GM21423 (cell line): ENCODE results near the gene C14orf93.
A peak's percentile ranks its signal among the peaks of the same experiment; 100 is the strongest.

ENCODE experiments used
- ATAC-seq: cut with Tn5 transposase; IDR thresholded peaks from one replicate; pipeline ENCODE4 v1.9.1; 2021; ENCODE audit warnings: mild to moderate bottlenecking, moderate library complexity; ENCODE audit not compliant: unreplicated experiment

Gene C14orf93, protein sequence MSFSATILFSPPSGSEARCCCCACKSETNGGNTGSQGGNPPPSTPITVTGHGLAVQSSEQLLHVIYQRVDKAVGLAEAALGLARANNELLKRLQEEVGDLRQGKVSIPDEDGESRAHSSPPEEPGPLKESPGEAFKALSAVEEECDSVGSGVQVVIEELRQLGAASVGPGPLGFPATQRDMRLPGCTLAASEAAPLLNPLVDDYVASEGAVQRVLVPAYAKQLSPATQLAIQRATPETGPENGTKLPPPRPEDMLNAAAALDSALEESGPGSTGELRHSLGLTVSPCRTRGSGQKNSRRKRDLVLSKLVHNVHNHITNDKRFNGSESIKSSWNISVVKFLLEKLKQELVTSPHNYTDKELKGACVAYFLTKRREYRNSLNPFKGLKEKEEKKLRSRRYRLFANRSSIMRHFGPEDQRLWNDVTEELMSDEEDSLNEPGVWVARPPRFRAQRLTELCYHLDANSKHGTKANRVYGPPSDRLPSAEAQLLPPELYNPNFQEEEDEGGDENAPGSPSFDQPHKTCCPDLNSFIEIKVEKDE

DNA sequence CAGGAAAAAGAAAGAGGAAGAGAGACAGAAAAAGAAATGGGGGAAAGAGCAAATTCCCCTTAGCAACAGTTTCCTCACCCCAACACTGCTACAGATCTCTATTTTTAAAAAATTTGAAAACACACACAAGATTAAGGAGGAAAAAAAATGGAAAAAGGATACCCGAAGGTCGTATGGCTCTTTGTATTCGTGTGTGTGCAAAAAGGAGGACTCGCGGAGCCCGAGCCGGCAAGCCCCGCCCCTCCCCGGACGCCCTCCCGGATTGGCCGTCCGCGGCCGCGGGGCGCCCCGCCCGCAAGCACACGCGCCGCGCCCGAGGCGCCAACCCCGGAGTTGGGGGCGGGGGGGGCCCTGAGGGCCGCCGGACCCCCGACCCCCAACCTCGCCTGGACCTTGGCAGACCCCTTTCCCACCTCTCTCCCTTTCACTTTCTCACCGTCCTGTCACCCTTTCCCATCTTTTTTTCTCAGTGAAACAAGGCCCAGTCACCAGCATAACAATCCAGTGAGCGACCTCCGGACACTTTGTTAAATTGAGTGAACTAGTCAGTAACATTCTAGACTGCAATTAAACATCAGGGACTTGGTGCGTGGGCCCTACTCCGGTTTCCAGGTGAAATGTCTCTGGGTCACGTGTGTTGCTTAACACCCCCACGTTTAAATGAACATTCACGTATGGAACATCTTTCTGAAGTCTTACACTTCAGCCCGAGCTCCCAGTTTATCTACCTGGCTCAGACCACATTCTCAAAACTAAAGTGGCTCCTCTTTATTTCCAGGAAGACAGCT is at the start of gene C14orf93:
Gene C14orf93, minus strand, starts transcription at position 205 of the 788 bp plus-strand sequence. CDS start 11,120 bp downstream, outside the sequence.
- ATAC-seq = peak; percentile 33

DNA sequence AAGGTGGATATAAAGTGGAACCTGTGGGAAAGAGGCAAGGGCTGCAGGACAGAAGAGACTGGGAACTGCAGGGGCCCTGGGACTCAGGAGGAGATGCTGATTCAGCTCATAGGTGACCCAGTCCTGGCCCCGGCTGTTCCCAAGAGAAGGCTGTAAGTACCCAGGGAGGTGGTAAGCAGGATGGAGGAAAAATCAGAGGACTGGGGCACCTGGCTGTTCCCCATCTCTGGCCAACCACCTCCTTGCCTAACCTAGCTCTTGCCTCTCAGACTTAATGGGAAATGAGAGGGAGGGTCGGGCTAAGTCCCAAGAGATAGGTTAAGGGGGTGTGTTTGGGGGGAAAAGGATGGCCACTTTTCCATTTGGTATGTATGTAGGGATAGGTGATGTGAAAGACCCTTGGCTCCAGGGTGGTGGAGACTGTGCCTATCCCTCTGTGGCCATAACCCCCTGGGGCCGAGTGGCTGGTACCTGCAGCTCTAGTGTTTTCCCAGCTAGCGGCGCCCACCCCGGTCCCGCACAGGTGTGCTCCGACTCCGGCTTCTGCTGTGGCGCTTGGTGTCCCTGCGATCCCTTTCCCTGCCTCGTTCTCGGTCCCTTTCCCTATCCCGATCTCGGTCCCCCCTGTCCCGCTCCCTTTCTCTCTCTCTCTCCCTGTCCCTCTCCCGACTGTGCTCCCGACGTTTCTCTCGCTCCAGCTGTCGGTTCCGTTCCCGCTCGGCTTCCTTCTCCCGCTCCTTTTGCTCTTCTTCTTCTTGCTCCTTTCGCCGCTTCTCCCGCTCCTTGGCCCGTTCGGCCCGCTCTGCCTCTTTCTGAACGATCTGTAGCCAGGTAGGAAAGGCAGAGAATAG is 48.9 kb upstream of the C14orf93 start:
- no peak for ATAC-seq

DNA sequence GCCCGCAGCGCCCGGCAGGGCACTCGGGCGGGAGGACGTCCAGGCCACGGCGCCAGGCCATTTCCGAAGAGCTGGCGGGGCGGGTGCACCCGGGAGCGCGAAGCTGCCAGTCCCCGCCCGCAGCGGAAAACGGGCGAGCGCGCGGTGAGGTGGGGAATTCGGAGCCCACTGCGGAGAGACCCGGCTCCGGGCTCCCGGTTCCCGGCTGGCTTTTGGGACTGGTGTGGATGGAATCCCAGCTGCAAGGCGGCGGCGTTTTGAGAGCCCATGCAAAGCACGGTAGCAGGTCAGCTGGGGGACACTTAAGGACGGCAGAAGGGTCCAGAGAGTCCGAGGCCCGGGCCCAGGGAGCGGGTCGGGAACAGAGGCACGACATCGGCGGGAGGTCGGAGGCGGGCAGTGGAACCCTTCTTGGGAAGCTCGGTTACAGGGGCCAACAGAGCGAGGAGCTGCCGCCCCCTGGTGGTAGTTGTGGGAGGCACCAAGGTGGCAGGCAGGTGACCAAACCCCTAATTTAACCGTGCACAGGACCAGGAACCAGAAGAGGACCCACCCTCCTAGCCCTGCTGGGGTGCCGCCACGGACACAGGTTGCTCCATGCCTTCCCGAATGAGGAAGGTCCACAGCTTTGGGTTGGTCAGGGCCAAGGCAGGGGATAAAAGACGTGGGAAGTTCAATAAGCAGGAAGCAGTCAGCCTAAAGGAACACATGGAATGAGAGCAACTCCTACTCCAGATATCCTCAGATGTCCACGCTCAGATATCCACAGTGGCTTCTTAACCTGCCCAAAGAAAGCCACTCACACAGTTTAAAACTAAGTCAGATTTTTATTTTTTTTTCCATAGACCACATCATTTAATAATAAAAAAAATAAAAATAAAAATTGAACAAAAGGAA is 48.1 kb upstream of the C14orf93 start:
- peak; percentile 62 for ATAC-seq

DNA sequence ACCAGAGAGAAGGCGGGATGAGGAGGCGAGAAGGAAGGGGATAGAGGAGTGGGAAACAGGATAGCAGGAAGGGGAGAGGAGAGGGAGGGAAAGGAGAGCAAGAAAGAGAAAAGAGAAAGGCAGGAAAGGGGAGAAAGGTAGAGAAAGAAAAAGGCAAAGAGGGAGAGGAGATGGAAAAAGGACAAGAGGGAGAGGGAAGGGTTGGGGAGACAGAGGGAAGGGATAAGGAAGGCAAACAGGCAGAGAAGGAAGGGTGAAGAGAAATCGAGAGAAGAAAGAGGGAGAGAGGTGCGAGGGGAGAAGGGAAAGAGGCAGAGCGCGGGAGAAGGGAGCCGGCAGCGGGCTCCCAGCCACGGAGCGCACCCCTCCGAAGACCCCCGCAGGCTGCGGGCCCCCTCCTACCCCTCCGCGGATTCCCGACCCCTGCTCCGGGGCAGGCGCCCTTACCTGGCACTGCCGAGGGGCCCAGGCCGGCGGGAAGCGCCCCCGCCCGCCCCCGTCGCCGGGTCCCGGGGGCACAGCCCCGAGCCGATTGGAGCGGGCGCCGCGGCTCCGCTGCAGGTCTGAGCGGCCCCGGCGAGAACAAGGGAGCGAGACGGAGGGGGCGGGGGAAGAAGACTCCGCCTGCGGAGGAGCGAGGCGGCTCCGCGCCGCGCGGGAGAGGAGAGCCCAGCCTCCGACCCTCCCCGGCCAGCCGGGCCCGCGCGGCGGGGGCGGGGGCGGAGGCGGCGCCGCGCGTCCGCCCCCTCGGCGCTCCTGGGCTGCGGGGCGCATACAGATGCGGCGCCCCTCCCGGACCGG is 47.2 kb upstream of the C14orf93 start, which contains the start of gene CDH24:
Gene CDH24, minus strand, starts transcription at position 565 of the 801 bp plus-strand sequence. CDS start 1,787 bp downstream, outside the sequence.
- ATAC-seq = peak; percentile 63

DNA sequence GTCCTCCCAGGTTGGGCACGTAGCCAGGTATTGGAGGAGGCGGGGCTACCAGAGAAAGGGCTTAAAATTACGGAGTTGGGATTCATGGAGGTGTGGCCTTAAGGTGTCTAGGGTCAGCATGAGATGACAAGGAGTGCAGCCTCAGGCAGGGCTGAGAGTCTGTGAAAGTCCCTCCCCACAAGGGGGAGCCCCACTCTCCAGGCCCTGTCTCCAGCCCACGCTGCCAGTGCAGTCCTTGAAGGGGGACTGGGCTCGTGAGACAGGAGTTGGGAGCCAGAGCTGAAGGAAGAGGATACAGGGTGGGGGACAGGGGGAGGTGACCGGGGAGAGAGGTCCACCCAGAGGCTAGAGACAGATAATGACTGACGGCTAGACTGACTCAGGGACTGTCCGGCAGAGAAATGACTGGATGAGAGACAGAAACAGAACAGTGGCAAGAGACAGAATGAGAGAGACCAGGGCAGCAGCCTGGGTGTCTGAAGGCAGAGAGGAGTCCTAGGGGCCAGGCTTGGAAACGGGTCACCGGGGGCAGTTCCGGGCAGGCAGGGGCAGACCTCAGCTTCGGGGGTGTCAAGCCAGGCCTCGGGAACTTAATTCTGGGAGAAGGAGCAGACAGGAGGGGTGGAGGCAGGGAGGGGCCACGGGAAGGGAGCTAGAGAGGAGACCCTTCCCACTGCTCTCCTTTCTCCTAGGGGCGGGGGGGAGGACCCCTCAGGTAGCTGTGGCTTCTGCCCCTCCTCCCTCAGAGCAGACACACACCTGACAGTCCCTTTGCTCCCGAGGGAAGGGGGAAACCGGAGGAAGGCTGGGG is 46.4 kb upstream of the C14orf93 start:
- ATAC-seq = peak; percentile 43

DNA sequence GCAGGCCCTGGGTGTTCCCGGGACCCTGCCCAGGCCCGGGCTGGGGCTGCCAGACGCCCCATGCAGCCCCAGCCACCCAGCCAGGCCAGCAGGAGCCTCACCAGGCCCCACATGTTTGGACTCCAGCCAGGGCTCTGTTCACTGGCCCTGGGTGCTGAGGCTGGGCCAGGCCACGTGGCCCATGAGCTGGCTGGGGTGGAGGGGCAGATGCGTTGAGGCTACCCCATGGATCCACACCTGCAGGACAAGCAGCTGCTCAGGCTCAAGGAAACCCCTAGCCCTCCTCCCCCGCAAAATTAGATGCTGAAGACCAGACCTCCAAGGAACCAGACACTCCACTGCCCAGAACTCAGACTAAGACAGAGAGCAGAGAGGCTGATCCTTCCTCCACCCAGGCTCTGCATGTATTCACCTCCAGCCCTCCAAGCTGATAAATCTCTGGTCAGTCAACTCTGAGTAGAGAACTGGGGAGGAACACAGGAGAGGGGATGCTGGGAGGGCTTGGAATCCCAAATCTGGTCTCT is 45.7 kb upstream of the C14orf93 start:
- no peak for ATAC-seq

DNA sequence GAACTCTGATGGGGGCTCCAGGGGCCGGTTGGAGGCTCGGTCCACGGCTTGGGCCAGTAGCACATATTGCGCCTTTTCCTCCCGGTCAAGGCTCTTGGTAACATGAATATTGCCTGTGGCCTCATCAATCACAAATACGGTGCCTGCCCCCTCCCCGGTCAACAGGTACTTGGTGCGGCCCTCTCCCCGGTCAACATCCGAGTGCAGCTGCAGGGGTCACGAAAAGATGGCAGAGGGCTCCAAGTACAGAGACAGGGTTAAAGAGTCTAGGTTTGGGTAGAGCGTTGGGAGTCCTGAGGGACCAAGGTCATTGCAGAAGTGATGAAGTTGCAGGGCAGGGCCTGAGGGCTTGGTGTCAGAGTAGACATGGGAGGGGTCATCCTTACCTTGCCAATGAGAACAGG is 45.2 kb upstream of the C14orf93 start:
- ATAC-seq = no peak

DNA sequence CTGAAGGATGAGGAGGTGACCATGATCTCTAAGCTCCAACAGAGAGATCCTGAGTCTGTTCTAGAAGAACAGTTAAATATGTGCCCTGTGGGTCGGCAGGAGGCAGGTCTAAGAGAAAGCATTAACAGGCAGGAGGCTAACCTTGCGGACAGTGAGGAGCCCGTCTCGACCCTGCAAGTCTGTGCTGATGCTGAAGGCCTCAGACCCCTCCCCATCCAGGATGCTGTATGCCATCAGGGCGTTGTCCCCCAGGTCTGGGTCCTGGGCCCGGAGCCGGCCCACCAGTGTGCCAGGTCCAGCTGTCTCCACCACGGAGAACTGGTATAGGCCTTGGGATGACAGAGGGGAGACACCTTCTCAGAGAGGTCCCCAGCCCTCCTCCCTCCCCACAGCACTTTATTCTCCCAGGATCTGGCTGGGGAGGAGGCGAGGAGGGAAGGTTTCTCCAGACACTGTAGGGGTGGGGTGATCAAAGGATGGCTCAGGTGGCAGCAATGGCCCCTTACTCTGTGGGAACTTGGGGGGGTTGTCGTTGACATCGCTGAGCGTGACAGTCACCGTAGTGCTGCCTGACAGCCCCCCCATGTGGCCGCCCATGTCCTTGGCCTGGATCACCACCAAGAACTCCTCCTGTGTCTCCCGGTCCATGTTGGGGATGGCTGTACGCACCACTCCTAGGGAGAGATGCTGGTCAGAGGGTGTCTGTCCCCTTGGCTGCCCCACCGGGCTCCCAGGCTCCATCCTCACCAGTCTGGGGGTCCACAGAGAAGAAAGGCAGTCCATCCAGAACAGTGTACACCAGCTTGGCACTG is 44.3 kb upstream of the C14orf93 start:
- ATAC-seq = no peak

DNA sequence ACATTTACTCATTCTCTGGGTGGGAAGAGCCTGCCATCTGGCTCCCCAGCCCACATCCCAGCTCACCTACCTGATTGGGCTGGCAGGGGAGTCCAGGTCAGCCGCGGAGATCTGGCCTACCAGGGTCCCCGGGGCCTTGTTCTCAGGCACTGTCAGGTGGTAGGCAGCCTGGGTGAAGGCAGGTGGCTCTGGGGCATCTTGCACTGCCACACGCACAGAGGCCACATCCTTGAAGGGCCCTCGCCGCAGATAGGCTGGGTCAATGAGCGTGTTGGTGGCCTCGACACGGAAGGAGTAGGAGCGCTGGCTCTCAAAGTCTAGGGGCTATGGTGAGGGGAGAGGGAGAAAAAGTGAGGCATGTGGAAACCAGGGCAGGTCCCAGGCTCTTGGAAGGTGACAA is 43.5 kb upstream of the C14orf93 start:
- ATAC-seq = no peak

DNA sequence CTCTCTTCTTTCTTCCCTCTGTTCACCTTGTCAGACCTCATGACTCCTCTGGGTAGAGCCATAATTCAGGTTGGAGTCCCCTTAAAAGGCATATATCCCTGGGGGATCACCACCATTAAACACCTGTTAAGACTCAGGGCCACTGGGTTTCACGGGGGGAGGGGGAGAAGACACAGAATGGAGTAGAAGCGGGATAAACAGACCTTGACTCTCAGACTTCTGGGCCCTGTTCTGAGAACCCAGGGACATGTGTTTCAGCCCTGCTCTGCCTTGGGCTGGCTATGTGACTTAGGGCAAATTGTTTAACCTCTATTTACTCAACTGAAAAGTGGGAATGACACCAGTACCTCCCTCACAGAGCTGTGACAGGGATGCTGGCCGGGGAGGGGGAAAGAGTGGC is 42.7 kb upstream of the C14orf93 start:
- ATAC-seq = no peak

DNA sequence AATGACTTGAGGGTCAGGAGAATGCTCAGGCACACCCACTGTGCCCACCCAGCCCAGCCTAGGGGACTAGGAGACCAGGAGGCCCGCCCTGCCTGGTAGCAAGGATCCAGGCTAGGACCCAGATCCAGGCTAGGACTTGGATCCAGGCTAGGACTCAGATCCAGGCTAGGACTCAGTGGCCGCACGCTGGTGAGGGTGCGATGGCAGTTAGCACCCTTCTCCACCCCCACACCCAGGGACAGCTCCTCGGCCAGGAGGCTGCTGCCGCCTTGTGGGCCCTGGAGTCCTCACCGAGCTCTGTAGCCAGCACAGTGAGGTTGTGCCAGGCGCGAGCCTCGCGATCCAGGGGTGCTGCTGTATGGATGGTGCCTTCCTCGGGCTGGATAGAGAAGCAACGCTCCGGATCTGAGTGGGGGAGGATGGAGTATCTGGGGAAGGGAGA is 42.3 kb upstream of the C14orf93 start:
- ATAC-seq = no peak

DNA sequence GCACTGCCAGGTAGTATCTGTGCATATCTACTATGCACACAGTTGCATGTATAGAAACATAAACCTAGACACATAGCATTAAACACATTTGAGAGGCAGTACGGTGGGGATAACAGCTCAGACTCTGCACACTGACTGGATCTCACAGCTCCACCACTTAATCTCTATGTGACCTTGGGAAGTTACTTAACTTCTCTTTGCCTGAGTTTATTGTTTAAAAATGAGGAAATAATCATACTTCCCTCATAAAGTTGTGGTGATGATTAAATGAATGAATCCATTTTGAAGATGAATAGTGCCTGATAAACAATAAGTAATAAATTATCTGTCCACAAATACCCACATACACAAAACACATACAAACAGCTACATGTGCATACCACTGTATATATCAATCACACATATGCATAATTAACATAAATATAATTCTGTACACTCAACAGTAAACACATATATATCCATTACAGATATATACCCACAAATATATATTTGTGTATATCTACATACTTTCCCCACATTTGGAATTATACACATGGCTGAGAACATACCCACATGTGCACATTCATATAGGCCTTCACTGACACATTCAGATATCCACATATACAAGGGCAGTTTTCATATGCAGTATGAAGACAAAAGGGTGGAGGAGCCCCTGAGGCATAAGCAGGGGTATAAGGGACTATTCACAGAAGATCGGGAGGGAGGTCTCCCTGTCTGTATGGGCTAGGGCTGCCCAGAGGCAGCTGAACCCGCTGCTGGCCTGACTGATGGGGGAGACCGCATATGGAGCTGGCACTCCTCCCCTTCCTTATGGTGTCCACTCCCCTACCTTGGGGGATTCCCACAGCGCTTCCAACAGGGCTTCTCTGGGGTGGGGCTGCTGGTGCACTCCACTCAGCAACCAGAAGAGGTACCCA is 41.5 kb upstream of the C14orf93 start:
- no peak for ATAC-seq

DNA sequence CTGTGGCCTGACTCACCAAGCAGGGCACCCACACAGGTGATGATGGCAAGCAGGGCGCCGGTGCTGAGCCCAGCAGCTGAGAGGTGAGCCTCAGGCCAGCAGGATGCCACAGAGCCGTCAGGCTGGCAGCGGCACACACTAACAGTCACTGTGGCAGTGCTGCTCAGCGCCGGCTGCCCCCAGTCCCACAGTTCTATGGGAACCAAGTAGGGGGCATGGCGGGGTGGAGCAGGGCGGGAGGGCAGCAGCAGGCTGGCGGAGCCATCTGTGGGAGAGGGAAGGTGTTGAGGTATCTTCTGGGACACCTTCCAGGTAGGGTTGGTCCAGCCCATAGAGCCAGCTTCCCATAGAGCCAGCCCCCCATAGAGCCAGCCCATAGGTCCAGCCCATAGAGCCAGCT is 39.1 kb upstream of the C14orf93 start:
- ATAC-seq = no peak

DNA sequence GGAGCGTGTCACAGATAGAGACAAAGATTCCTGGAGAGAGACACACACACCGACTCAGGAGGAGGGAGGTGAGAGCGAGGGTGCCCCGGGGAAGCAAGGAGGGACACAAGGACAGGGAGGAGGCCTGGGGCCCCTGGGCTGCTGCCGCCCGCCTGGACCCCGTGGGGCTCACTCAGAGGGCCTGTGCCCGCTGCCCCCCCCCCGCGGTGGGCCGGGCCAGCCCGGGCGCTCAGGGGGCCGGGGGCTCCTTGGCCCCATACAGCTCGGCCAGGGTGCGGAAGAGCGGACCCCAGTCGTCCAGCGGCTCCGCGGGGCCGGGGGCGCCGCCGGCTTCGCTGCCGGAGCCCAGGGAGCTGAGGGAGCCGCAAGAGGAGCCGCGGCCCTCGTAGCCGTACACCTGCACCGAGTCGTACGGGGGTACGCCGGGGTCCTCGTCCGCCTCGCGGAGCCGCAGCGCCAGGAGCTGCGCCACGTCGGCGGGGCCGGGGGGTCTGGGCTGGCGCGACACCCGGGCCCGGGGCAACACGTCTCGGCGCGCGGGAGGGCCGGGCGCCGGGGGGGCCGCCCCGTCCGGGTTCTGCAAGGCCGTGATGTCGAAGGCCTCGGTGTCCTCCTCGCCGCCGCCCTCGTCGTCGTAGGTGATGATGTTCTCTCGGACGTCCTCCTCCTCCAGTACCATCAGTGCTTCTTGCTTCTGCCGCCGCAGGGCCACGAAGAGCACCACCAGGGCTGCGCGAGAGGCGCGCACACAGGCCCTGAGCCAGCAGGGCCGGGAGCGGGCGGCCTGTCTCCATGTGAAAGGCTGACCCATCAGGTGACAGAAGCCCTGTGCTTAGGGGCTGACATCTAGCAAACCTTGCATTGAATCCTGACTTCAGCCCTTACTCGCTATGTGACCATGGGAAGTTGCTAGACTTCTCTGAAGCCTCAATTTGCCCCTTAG is 38.1 kb upstream of the C14orf93 start:
- ATAC-seq = no peak
